ENCODE data around the gene BRF1. TPM values are rescaled to one million over a fixed set of nuclear protein-coding genes. Genes with fewer than 3 reads are reported as not detected.

Gene BRF1
- total RNA-seq (ENCODE audit: low replicate concordance): 28.8 and 49.4 TPM in 2 replicates

GRCh38 chr14:105300542-105301102 is at the start of gene BRF1:
Gene BRF1, minus strand, starts transcription at chr14:105301001. Its CDS starts 372 bp downstream, at chr14:105300629.
- DNase-seq (ENCODE audit: low read depth): peak; percentile 86
- no peak for TF ChIP-seq CTCF (IDR thresholded peaks at IDR 0.05; ENCODE audit: insufficient read depth, low read length)
- peak within 1 kb of the TSS; percentile 89 for H3K4me3 ChIP-seq (ENCODE audit: low read depth, low read length)

- TF ChIP-seq CTCF (IDR thresholded peaks at IDR 0.05; ENCODE audit: insufficient read depth, low read length): no peak
- DNase-seq (ENCODE audit: low read depth): no peak
- H3K4me3 ChIP-seq (ENCODE audit: low read depth, low read length): no peak overlapping the region
Measured at GRCh38 chr14:105349992-105350391, 49.2 kb upstream of the BRF1 start.

- no peak for TF ChIP-seq CTCF (IDR thresholded peaks at IDR 0.05; ENCODE audit: insufficient read depth, low read length)
- DNase-seq (ENCODE audit: low read depth): no peak
- no peak overlapping the region for H3K4me3 ChIP-seq (ENCODE audit: low read depth, low read length)
Measured at GRCh38 chr14:105348945-105349699, 48.3 kb upstream of the BRF1 start.

GRCh38 chr14:105348169-105348944 is 47.6 kb upstream of the BRF1 start:
- H3K4me3 ChIP-seq (ENCODE audit: low read depth, low read length): no peak overlapping the region
- TF ChIP-seq CTCF (IDR thresholded peaks at IDR 0.05; ENCODE audit: insufficient read depth, low read length): no peak
- DNase-seq (ENCODE audit: low read depth): no peak

GRCh38 chr14:105347587-105347968 is 46.8 kb upstream of the BRF1 start:
- TF ChIP-seq CTCF (IDR thresholded peaks at IDR 0.05; ENCODE audit: insufficient read depth, low read length): no peak
- H3K4me3 ChIP-seq (ENCODE audit: low read depth, low read length): no peak overlapping the region
- no peak for DNase-seq (ENCODE audit: low read depth)

GRCh38 chr14:105346876-105347586 is 46.2 kb upstream of the BRF1 start:
- no peak for DNase-seq (ENCODE audit: low read depth)
- H3K4me3 ChIP-seq (ENCODE audit: low read depth, low read length): no peak overlapping the region
- no peak for TF ChIP-seq CTCF (IDR thresholded peaks at IDR 0.05; ENCODE audit: insufficient read depth, low read length)
